ENCODE results near the gene PIK3CB.
"Not testable (repeated sequence)": the region's sequence is repeated elsewhere in the genome, so short reads cannot be mapped to it uniquely, and the experiment has no call there.

PIK3CB gene

GRCh38 chr3:138848696-138849095 lies 14.0 kb upstream of the PIK3CB start:
- DNase-seq (ENCODE audit: low read depth in 3 of 3, low spot score in 1 of 3), result no peak

- not testable (repeated sequence) for DNase-seq (ENCODE audit: low read depth in 3 of 3, low spot score in 1 of 3)
Measured at GRCh38 chr3:138846824-138847223, 12.1 kb upstream of the PIK3CB start.

- no peak for DNase-seq (ENCODE audit: low read depth in 3 of 3, low spot score in 1 of 3)
Measured at GRCh38 chr3:138846262-138846791, 11.6 kb upstream of the PIK3CB start.

GRCh38 chr3:138845771-138846173 lies 11.0 kb upstream of the PIK3CB start:
- DNase-seq (ENCODE audit: low read depth in 3 of 3, low spot score in 1 of 3), result no peak

- no peak for DNase-seq (ENCODE audit: low read depth in 3 of 3, low spot score in 1 of 3)
Measured at GRCh38 chr3:138845181-138845601, 10.5 kb upstream of the PIK3CB start.

- DNase-seq (ENCODE audit: low read depth in 3 of 3, low spot score in 1 of 3), result no peak
Measured at GRCh38 chr3:138842483-138843188, 7.9 kb upstream of the PIK3CB start.

- not testable (repeated sequence) for DNase-seq (ENCODE audit: low read depth in 3 of 3, low spot score in 1 of 3)
Measured at GRCh38 chr3:138838385-138838784, 3.7 kb upstream of the PIK3CB start.

- not testable (repeated sequence) for DNase-seq (ENCODE audit: low read depth in 3 of 3, low spot score in 1 of 3)
Measured at GRCh38 chr3:138835846-138836245, 1.1 kb upstream of the PIK3CB start.

GRCh38 chr3:138835397-138835757 lies 649 bp upstream of the PIK3CB start:
- no peak for DNase-seq (ENCODE audit: low read depth in 3 of 3, low spot score in 1 of 3)

- DNase-seq (ENCODE audit: low read depth in 3 of 3, low spot score in 1 of 3), result peak; percentile 6 to 44 (median 34)
Measured at GRCh38 chr3:138833899-138834595, 681 bp downstream of the PIK3CB start.

GRCh38 chr3:138832473-138833057 lies 2.2 kb downstream of the PIK3CB start:
- not testable (repeated sequence) for DNase-seq (ENCODE audit: low read depth in 3 of 3, low spot score in 1 of 3)

- DNase-seq (ENCODE audit: low read depth in 3 of 3, low spot score in 1 of 3), result no peak
Measured at GRCh38 chr3:138829886-138830510, 4.7 kb downstream of the PIK3CB start.

GRCh38 chr3:138829097-138829496 lies 5.6 kb downstream of the PIK3CB start:
- no peak for DNase-seq (ENCODE audit: low read depth in 3 of 3, low spot score in 1 of 3)

- DNase-seq (ENCODE audit: low read depth in 3 of 3, low spot score in 1 of 3), result no peak
Measured at GRCh38 chr3:138827222-138827621, 7.5 kb downstream of the PIK3CB start.

GRCh38 chr3:138825336-138825735 lies 9.4 kb downstream of the PIK3CB start:
- no peak for DNase-seq (ENCODE audit: low read depth in 3 of 3, low spot score in 1 of 3)

- DNase-seq (ENCODE audit: low read depth in 3 of 3, low spot score in 1 of 3), result no peak
Measured at GRCh38 chr3:138824114-138824506, 10.6 kb downstream of the PIK3CB start.

- DNase-seq (ENCODE audit: low read depth in 3 of 3, low spot score in 1 of 3), result not testable (repeated sequence)
Measured at GRCh38 chr3:138820379-138820778, 14.3 kb downstream of the PIK3CB start.

GRCh38 chr3:138818185-138818860 lies 16.4 kb downstream of the PIK3CB start:
- no peak for DNase-seq (ENCODE audit: low read depth in 3 of 3, low spot score in 1 of 3)

- no peak for DNase-seq (ENCODE audit: low read depth in 3 of 3, low spot score in 1 of 3)
Measured at GRCh38 chr3:138817695-138818094, 17.0 kb downstream of the PIK3CB start.

GRCh38 chr3:138812806-138813205 lies 21.9 kb downstream of the PIK3CB start:
- DNase-seq (ENCODE audit: low read depth in 3 of 3, low spot score in 1 of 3), result no peak

Measured in stimulated activated CD4-positive, alpha-beta T cell treated with anti-CD3 and anti-CD28 coated beads, TNF-alpha, amount 100 ng/mL, for 1 hour (primary cell).